Vagina (tissue), 2 donors: ENCODE data around the gene RPL15.

Source experiments
- CTCF ChIP-seq, 3 experiments: fragments of 450-650 bp in 2 of 3; fragments of 200-600 bp in 1 of 3; sonication (generic) in 1 of 3; IDR thresholded peaks; one replicate each; pipeline ENCODE4 v1.5.1; 2017 to 2019; ENCODE audit warnings: antibody characterized with exemption in 3 of 3, mild to moderate bottlenecking in 2 of 3, moderate library complexity in 2 of 3
- POLR2A ChIP-seq, 2 donors: fragments of 450-650 bp; IDR thresholded peaks; one replicate each; pipeline ENCODE4 v1.6.1; 2017; ENCODE audit warnings: antibody characterized with exemption in 2 of 2, mild to moderate bottlenecking in 2 of 2, moderate library complexity in 2 of 2

GRCh38 chr3:23919628-23920027 lies 2.7 kb downstream of the RPL15 start:
- TF ChIP-seq CTCF (IDR thresholded peaks at IDR 0.05) (no peak), POLR2A (IDR thresholded peaks at IDR 0.05) (no peak)
